Nephron (organoid): Measurements from ENCODE around the gene RGS6.

Experiments used
- H3K27ac Mint-ChIP-seq, 3 experiments: 2 replicates each; pipeline ENCODE4 v1.8.0; 2020; ENCODE audit warnings: mixed read lengths in 3 of 3, mild to moderate bottlenecking in 2 of 3, moderate library complexity in 1 of 3
- H3K27me3 Mint-ChIP-seq: 2 replicates; pipeline ENCODE4 v1.8.0; 2021; ENCODE audit warnings: low read depth, mild to moderate bottlenecking, moderate library complexity, mixed read lengths
- H3K36me3 Mint-ChIP-seq: 2 replicates; pipeline ENCODE4 v1.8.0; 2020; ENCODE audit warnings: low read depth, mixed read lengths
- H3K4me1 Mint-ChIP-seq: 2 replicates; pipeline ENCODE4 v1.8.0; 2020; ENCODE audit warnings: mixed read lengths
- H3K4me3 Mint-ChIP-seq, 3 experiments: 2 replicates each; pipeline ENCODE4 v1.8.0; 2020; ENCODE audit warnings: mild to moderate bottlenecking in 3 of 3, mixed read lengths in 3 of 3, moderate library complexity in 2 of 3
- H3K9me3 Mint-ChIP-seq: 2 replicates; pipeline ENCODE4 v1.8.0; 2020; ENCODE audit warnings: mixed read lengths
- CTCF ChIP-seq, 3 experiments: fragments of 200-600 bp; sonication (generic); IDR thresholded peaks; one replicate each; pipeline ENCODE4 v1.5.0; 2021; ENCODE audit warnings: antibody characterized with exemption in 3 of 3; ENCODE audit not compliant: unreplicated experiment in 3 of 3

RGS6 gene

GRCh38 chr14:72500234-72500838 is 568.1 kb downstream of the RGS6 start:
- no peak overlapping the region for H3K27ac Mint-ChIP-seq
- H3K36me3 Mint-ChIP-seq, result no peaks in the 10 kb centered on the region
- no peaks in the 10 kb centered on the region for H3K4me1 Mint-ChIP-seq
- no peak overlapping the region for H3K4me3 Mint-ChIP-seq
- H3K9me3 Mint-ChIP-seq, result peaks cover 4% of the 10 kb centered on the region
- TF ChIP-seq CTCF (IDR thresholded peaks at IDR 0.05; ENCODE audit: unreplicated experiment in 3 of 3), result no peak
- no peaks in the 10 kb centered on the region for H3K27me3 Mint-ChIP-seq

GRCh38 chr14:72501439-72501838 is 569.2 kb downstream of the RGS6 start:
- Mint-ChIP-seq H3K27ac (no peak overlapping the region), H3K4me3 (no peak overlapping the region), H3K9me3 (peaks cover 4% of the 10 kb centered on the region), H3K4me1 (no peaks in the 10 kb centered on the region), H3K27me3 (no peaks in the 10 kb centered on the region), H3K36me3 (no peaks in the 10 kb centered on the region)
- TF ChIP-seq CTCF (IDR thresholded peaks at IDR 0.05; ENCODE audit: unreplicated experiment in 3 of 3), result no peak

- no peak for TF ChIP-seq CTCF (IDR thresholded peaks at IDR 0.05; ENCODE audit: unreplicated experiment in 3 of 3)
- peaks cover 4% of the 10 kb centered on the region for H3K9me3 Mint-ChIP-seq
- no peaks in the 10 kb centered on the region for H3K36me3 Mint-ChIP-seq
- H3K27ac Mint-ChIP-seq, result no peak overlapping the region
- H3K4me1 Mint-ChIP-seq, result no peaks in the 10 kb centered on the region
- H3K27me3 Mint-ChIP-seq, result peaks cover 8% of the 10 kb centered on the region
- no peak overlapping the region for H3K4me3 Mint-ChIP-seq
Observed at GRCh38 chr14:72503271-72503670, 571.0 kb downstream of the RGS6 start.

- peaks cover 8% of the 10 kb centered on the region for H3K27me3 Mint-ChIP-seq
- peaks cover 4% of the 10 kb centered on the region for H3K9me3 Mint-ChIP-seq
- H3K4me3 Mint-ChIP-seq, result no peak overlapping the region
- no peak for TF ChIP-seq CTCF (IDR thresholded peaks at IDR 0.05; ENCODE audit: unreplicated experiment in 3 of 3)
- no peak overlapping the region for H3K27ac Mint-ChIP-seq
- H3K4me1 Mint-ChIP-seq, result no peaks in the 10 kb centered on the region
- H3K36me3 Mint-ChIP-seq, result no peaks in the 10 kb centered on the region
Observed at GRCh38 chr14:72503696-72504368, 571.6 kb downstream of the RGS6 start.

- no peaks in the 10 kb centered on the region for H3K9me3 Mint-ChIP-seq
- TF ChIP-seq CTCF (IDR thresholded peaks at IDR 0.05; ENCODE audit: unreplicated experiment in 3 of 3), result no peak
- H3K4me3 Mint-ChIP-seq, result no peak overlapping the region
- H3K4me1 Mint-ChIP-seq, result peaks cover 15% of the 10 kb centered on the region
- H3K27me3 Mint-ChIP-seq, result peaks cover 15% of the 10 kb centered on the region
- no peaks in the 10 kb centered on the region for H3K36me3 Mint-ChIP-seq
- H3K27ac Mint-ChIP-seq, result no peak overlapping the region
Observed at GRCh38 chr14:72510566-72510965, 578.3 kb downstream of the RGS6 start.

GRCh38 chr14:72512281-72512680 is 580.1 kb downstream of the RGS6 start:
- no peaks in the 10 kb centered on the region for H3K9me3 Mint-ChIP-seq
- H3K27me3 Mint-ChIP-seq, result peaks cover 10% of the 10 kb centered on the region
- no peak overlapping the region for H3K4me3 Mint-ChIP-seq
- no peak for TF ChIP-seq CTCF (IDR thresholded peaks at IDR 0.05; ENCODE audit: unreplicated experiment in 3 of 3)
- no peaks in the 10 kb centered on the region for H3K36me3 Mint-ChIP-seq
- no peak overlapping the region for H3K27ac Mint-ChIP-seq
- H3K4me1 Mint-ChIP-seq, result peaks cover 25% of the 10 kb centered on the region
